ENCODE results near the gene LY6G6F.

Gene LY6G6F

DNA sequence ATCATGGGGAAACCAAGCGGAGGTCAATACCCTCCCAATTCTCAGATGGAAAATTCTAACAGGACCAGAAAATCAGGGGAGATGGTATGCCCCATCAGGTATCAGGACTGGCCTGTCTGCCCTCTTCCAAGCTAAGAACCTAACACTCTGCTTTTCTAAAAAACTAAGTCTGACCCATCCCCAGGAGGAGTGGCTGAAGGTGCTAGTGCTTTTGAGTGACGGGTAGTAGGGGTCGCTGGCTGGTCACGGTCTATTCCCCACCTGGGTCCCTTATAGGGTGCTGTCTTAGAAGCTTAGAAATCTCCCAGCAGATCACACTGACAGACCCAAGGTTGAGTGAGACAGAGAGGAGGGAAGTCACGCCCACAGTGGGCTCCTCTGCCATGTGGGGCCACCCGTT lies 13.1 kb upstream of the LY6G6F start:
- H3K36me3 ChIP-seq = peaks cover 76% of the 10 kb centered on the region
- TF ChIP-seq, protein P1, sequence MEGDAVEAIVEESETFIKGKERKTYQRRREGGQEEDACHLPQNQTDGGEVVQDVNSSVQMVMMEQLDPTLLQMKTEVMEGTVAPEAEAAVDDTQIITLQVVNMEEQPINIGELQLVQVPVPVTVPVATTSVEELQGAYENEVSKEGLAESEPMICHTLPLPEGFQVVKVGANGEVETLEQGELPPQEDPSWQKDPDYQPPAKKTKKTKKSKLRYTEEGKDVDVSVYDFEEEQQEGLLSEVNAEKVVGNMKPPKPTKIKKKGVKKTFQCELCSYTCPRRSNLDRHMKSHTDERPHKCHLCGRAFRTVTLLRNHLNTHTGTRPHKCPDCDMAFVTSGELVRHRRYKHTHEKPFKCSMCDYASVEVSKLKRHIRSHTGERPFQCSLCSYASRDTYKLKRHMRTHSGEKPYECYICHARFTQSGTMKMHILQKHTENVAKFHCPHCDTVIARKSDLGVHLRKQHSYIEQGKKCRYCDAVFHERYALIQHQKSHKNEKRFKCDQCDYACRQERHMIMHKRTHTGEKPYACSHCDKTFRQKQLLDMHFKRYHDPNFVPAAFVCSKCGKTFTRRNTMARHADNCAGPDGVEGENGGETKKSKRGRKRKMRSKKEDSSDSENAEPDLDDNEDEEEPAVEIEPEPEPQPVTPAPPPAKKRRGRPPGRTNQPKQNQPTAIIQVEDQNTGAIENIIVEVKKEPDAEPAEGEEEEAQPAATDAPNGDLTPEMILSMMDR (IDR thresholded peaks at IDR 0.05; ENCODE audit: low read depth, low read length) = no peak
- no peak for DNase-seq
- H3K9me3 ChIP-seq (ENCODE audit: severe bottlenecking) = no peaks in the 10 kb centered on the region
- no peak overlapping the region for H3K27ac ChIP-seq
- no peaks in the 10 kb centered on the region for H3K27me3 ChIP-seq (ENCODE audit: insufficient read depth, low read depth, severe bottlenecking)
- no peak overlapping the region for H3K4me3 ChIP-seq (ENCODE audit: low read depth, low read length)

DNA sequence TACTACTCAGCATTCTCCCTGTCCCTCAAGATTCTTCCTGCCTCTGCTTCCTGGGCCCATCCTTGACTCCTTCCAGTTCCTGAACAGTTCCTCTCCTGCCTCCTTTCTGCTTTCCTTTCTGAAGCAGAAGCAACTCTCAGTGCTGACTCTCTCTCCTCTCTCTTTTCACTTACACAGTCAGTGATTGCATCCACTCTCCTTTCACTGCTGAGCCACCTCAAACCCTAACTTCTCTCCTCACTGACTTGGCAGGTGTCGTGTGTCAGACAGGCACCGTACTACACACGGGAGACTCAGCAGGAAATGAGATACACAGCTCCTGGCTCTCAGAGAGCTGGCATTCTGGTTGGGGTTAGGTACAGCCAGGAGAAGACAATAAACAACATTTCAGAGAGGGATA lies 9.1 kb upstream of the LY6G6F start:
- no peak for DNase-seq
- TF ChIP-seq, protein P1 (IDR thresholded peaks at IDR 0.05; ENCODE audit: low read depth, low read length) = no peak
- Histone ChIP-seq H3K36me3 (peaks cover 72% of the 10 kb centered on the region), H3K27me3 (ENCODE audit: insufficient read depth, low read depth, severe bottlenecking) (no peaks in the 10 kb centered on the region), H3K27ac (no peak overlapping the region), H3K4me3 (ENCODE audit: low read depth, low read length) (no peak overlapping the region), H3K9me3 (ENCODE audit: severe bottlenecking) (no peaks in the 10 kb centered on the region)

DNA sequence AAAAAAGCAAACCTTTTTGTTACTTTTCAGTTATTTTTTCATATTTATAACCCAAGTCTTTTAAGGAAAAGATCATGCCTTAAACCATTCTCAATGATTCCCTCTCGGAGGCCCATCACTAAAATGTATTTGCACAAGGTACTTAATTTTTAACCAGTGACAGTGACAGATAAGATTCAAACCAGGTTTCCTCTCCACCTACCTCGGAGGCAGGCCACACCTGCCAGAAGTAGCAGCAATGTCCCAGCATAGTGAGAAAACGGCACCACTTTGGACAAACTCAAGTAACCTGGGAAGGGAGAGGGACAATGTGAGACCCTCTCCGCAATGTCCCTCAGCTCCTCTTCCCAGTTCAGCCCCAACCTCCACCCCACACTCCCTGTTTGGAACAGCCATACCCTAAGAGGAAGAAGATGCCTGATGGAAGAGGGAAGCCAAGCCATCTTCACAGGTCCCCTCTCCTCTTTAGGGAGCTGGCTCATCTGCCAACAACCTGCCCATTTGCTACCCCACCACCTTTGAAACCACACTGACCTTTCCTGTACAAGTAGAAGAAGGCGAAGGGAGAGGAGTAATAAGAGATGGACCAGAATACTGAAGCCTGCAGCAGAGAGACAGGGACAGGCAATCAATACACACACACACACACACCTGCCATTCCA lies 5.8 kb upstream of the LY6G6F start:
- H3K4me3 ChIP-seq (ENCODE audit: low read depth, low read length) = no peak overlapping the region
- peaks cover 46% of the 10 kb centered on the region for H3K36me3 ChIP-seq
- H3K27me3 ChIP-seq (ENCODE audit: insufficient read depth, low read depth, severe bottlenecking) = no peaks in the 10 kb centered on the region
- no peak overlapping the region for H3K27ac ChIP-seq
- TF ChIP-seq, protein P1 (IDR thresholded peaks at IDR 0.05; ENCODE audit: low read depth, low read length) = no peak
- DNase-seq = no peak
- no peaks in the 10 kb centered on the region for H3K9me3 ChIP-seq (ENCODE audit: severe bottlenecking)

DNA sequence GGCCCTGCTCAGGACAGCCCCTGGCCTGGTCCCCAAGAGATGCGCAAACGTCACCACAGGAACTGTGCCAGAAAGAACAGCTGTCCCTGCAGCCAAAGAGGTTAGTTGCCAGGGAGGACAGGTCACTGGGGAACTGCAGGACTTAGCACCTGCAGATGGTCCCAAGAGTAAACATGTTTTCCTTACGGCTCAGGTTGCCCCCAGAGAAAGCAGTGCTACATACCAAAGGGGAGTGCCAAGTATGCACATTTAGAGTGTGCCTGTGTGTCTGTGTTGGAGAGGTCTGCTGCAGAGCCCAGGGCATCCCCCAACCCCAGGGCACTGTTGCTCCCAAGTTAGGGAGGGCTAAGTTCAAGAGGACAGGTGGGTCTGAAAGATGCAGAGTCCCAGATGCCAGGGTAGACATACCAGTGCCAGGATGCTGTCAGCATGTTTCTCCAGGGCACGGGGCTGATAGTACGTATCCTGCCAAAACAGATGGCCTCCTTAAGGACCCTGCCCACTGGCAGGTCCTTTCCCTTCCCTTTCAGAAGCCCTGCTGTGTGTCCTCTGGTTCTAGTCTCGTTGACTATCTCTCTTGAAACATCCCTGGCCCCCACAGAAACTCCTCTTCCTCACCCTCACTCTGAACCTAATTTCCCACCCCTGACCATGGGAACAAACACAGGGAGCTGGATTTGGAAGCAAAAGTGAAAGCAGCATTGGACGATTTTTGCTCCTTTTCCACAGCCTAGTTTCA lies 4.8 kb upstream of the LY6G6F start:
- H3K27me3 ChIP-seq (ENCODE audit: insufficient read depth, low read depth, severe bottlenecking) = no peaks in the 10 kb centered on the region
- TF ChIP-seq, protein P1 (IDR thresholded peaks at IDR 0.05; ENCODE audit: low read depth, low read length) = no peak
- H3K4me3 ChIP-seq (ENCODE audit: low read depth, low read length) = peak overlapping the region; percentile 84
- no peaks in the 10 kb centered on the region for H3K9me3 ChIP-seq (ENCODE audit: severe bottlenecking)
- DNase-seq = no peak
- no peak overlapping the region; the same call in 1 of the 2 replicates for H3K27ac ChIP-seq
- H3K36me3 ChIP-seq = peaks cover 37% of the 10 kb centered on the region

DNA sequence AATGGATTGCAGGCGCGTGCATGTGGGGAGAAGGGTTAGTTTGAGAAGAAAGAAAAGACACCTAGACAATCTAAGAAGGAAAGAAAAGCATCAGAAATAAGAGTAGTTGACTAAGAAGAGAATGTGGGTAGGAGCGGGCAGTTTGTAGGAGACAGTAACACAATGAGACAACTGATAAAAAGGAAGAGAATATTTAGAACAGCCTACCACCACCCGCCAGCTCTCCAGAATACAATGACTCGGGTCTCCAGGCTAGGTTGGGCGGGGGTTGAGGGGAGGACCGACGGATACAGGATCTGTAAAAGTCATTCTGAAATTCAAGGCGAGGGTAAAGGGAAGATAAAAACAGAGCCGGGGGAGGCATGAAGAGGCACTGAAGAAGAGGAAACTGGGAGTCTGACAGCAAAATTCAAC lies 4.3 kb upstream of the LY6G6F start:
- no peak for DNase-seq
- peaks cover 34% of the 10 kb centered on the region for H3K36me3 ChIP-seq
- peak overlapping the region; percentile 82 for H3K27ac ChIP-seq

More for the DNA sequence above, 4.3 kb upstream of the LY6G6F start:
- Histone ChIP-seq H3K27me3 (ENCODE audit: insufficient read depth, low read depth, severe bottlenecking) (no peaks in the 10 kb centered on the region), H3K9me3 (ENCODE audit: severe bottlenecking) (no peaks in the 10 kb centered on the region), H3K4me3 (ENCODE audit: low read depth, low read length) (peak overlapping the region; percentile 84)
- TF ChIP-seq, protein P1 (IDR thresholded peaks at IDR 0.05; ENCODE audit: low read depth, low read length) = no peak

Measured in WERI-Rb-1 (cell line).